Gastroesophageal sphincter (tissue), 3 donors: ENCODE data around the gene C7.

Experiments used
- CTCF ChIP-seq, 4 experiments: fragments of 200-600 bp in 2 of 4; fragments of 450-650 bp in 2 of 4; sonication (generic) in 1 of 4; IDR thresholded peaks; one replicate each; pipeline ENCODE4 v1.5.1; 2017 to 2019; ENCODE audit warnings: antibody characterized with exemption in 4 of 4, mild to moderate bottlenecking in 2 of 4, moderate library complexity in 2 of 4
- EP300 ChIP-seq: sonication (generic); formaldehyde crosslinking; IDR thresholded peaks from one replicate; pipeline ENCODE4 v1.6.1; 2017; ENCODE audit warnings: antibody characterized with exemption, mild to moderate bottlenecking
- POLR2A ChIP-seq, 2 donors: fragments of 450-650 bp; IDR thresholded peaks; one replicate each; pipeline ENCODE4 v1.6.1; 2017; ENCODE audit warnings: antibody characterized with exemption in 2 of 2, mild to moderate bottlenecking in 2 of 2, moderate library complexity in 1 of 2
- POLR2AphosphoS5 ChIP-seq: sonication (generic); formaldehyde crosslinking; IDR thresholded peaks from one replicate; pipeline ENCODE4 v1.6.1; 2017; ENCODE audit warnings: antibody characterized with exemption

GRCh38 chr5:40916226-40916625, 6.9 kb downstream of the C7 start:
- TF ChIP-seq CTCF (IDR thresholded peaks at IDR 0.05) (no peak), EP300 (no peak), POLR2A (IDR thresholded peaks at IDR 0.05) (no peak), POLR2AphosphoS5 (no peak)
